GM12873 (cell line): Measurements from ENCODE around the gene CES5A.

Experiments
- CTCF ChIP-seq: IDR thresholded peaks from 2 replicates; pipeline ENCODE4 v1.5.1; 2012; ENCODE audit warnings: low read depth, mild to moderate bottlenecking, moderate library complexity, low read length, control low read depth; ENCODE audit not compliant: insufficient read depth; ENCODE audit errors: missing control alignments

CES5A gene

GRCh38 chr16:55901566-55902217, 26.5 kb upstream of the CES5A start:
- no peak for TF ChIP-seq CTCF

- no peak for TF ChIP-seq CTCF
Observed at GRCh38 chr16:55900616-55901393, 25.6 kb upstream of the CES5A start.

GRCh38 chr16:55899857-55900256, 24.7 kb upstream of the CES5A start:
- TF ChIP-seq CTCF = no peak

- no peak for TF ChIP-seq CTCF
Observed at GRCh38 chr16:55898592-55898991, 23.4 kb upstream of the CES5A start.

- no peak for TF ChIP-seq CTCF
Observed at GRCh38 chr16:55892821-55893220, 17.6 kb upstream of the CES5A start.

GRCh38 chr16:55889518-55889917, 14.3 kb upstream of the CES5A start:
- no peak for TF ChIP-seq CTCF

GRCh38 chr16:55888546-55888945, 13.4 kb upstream of the CES5A start:
- TF ChIP-seq CTCF = no peak
